Loucy (cell line): Measurements from ENCODE around the gene C7.

Source experiments
- CTCF ChIP-seq: fragments of 200-600 bp; sonication (generic); conservative IDR thresholded peaks from 2 replicates; pipeline ENCODE4 v1.5.1; 2014; ENCODE audit warnings: mild to moderate bottlenecking, antibody characterized with exemption, low read length
- EZH2phosphoT487 ChIP-seq: fragments of 200-600 bp; IDR thresholded peaks from 2 replicates; pipeline ENCODE4 v1.6.1; 2018; ENCODE audit warnings: antibody characterized with exemption, mild to moderate bottlenecking, moderate library complexity, borderline replicate concordance

DNA sequence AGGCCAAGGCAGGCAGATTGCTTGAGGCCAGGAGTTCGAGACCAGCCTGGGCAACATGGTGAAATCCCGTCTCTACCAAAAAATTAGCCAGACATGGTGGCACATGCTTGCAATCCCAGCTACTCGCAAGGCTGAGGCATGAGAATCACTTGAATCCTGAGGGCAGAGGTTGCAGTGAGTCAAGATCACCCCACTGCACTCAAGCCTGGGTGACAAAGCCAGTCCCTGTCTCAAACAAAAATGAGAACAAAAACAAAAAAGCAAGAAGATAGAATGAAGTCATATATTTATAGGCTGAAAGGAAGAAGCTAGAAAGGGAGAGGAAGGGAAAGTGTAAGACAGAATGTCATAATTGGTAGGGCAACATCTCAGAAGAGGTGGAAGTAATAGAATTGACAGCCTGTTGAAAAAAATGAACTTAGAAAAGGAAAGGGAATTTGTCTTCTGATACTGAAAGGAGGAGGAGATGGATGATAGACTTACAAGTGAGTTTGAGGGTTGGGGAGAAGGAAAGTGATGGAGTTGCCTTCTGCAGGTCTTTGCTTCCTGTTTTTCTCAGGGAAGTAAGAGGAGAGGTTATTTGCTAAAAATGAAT lies 35.9 kb upstream of the C7 start:
- TF ChIP-seq CTCF (no peak), EZH2phosphoT487 (no peak)
